BJ (cell line): ENCODE measurements around the gene NAIF1. TPM values are rescaled to one million over a fixed set of nuclear protein-coding genes. Genes with fewer than 3 reads are reported as not detected.

Experiments
- CTCF ChIA-PET: fragments of 350-600 bp; formaldehyde crosslinking; extraction: SDS; loops from one replicate; lab custom pipeline; 2021; ENCODE audit warnings: antibody characterized with exemption, inconsistent platforms; lab: Yijun Ruan, JAX
- POLR2A ChIA-PET: fragments of 300-600 bp; sonication (Branson Sonifier 250); formaldehyde crosslinking; extraction: SDS; loops from one replicate; lab custom pipeline; 2021; ENCODE audit warnings: antibody characterized with exemption; lab: Charles Lee
- DNase-seq: peaks from one replicate; pipeline ENCODE4 v3.0.0-alpha.2; 2011; ENCODE audit warnings: low read depth
- H3K27me3 ChIP-seq: 2 replicates; pipeline ENCODE4 v1.6.0; 2011; ENCODE audit warnings: low read length; ENCODE audit not compliant: control insufficient read depth, insufficient read depth
- H3K36me3 ChIP-seq: 2 replicates; pipeline ENCODE4 v1.5.1; 2011; ENCODE audit warnings: low read length; ENCODE audit not compliant: control insufficient read depth, insufficient read depth
- H3K4me3 ChIP-seq: 2 replicates; pipeline ENCODE4 v1.5.1; 2011; ENCODE audit warnings: low read depth, mild to moderate bottlenecking, control low read depth, low read length
- CTCF ChIP-seq: IDR thresholded peaks from 2 replicates; pipeline ENCODE4 v1.5.1; 2011; ENCODE audit warnings: low read depth, mild to moderate bottlenecking, control low read depth, inconsistent platforms, low read length, moderate library complexity; ENCODE audit not compliant: insufficient read depth
- polyA plus RNA-seq: library from polyadenylated mRNA; depleted of rRNA; stranded (reverse); fragments of >200 nt; gene quantifications from 2 replicates; pipeline ENCODE4 v1.2.3, GENCODE V29; 2011; rRNA removed

The NAIF1 gene
- polyA plus RNA-seq, 1 experiment = 10.6 TPM

GRCh38 chr9:128020692-128021091, 46.4 kb downstream of the NAIF1 start:
- CTCF ChIA-PET = interaction anchor here (1.2 to 2.8 kb wide), 3 partner anchors 11 to 77 kb away, joined by 3 to 13 read pairs (median 5); no protein-coding TSS in a partner anchor
- POLR2A ChIA-PET = no interaction called here
- H3K36me3 ChIP-seq = no peaks in the 10 kb centered on the region
- no peak overlapping the region for H3K4me3 ChIP-seq
- peak; percentile 31 for TF ChIP-seq CTCF
- no peak for DNase-seq
- H3K27me3 ChIP-seq = no peaks in the 10 kb centered on the region

GRCh38 chr9:128015696-128016095, 51.4 kb downstream of the NAIF1 start:
- TF ChIP-seq CTCF = no peak
- ChIA-PET CTCF (interaction anchor here (1.1 kb wide), 1 partner anchor 12 kb away, joined by 4 read pairs; no protein-coding TSS in a partner anchor), POLR2A (no interaction called here)
- H3K4me3 ChIP-seq = no peak overlapping the region
- H3K36me3 ChIP-seq = no peaks in the 10 kb centered on the region
- no peak for DNase-seq
- no peaks in the 10 kb centered on the region for H3K27me3 ChIP-seq

Other genes with a start within 250 kb of the NAIF1 start
- gene ENG, start 212.7 kb downstream of the NAIF1 start, polyA plus RNA-seq = 23.3 and 44.6 TPM in 2 replicates
- 65.1 and 102 TPM in 2 replicates for gene AK1, start 189.6 kb downstream of the NAIF1 start, polyA plus RNA-seq
- gene ST6GALNAC6, start 167.7 kb downstream of the NAIF1 start, polyA plus RNA-seq = 48.5 and 78.3 TPM in 2 replicates
- 21.4 and 35.5 TPM in 2 replicates for gene ST6GALNAC4, start 150.3 kb downstream of the NAIF1 start, polyA plus RNA-seq
- gene PIP5KL1, start 136.5 kb downstream of the NAIF1 start, polyA plus RNA-seq = 1.9 and 2.3 TPM in 2 replicates
- 35.0 and 55.3 TPM in 2 replicates for gene DPM2, start 129.5 kb downstream of the NAIF1 start, polyA plus RNA-seq
- 7.3 and 26.6 TPM in 2 replicates for gene EEIG1, start 86.3 kb downstream of the NAIF1 start, polyA plus RNA-seq
- gene SLC25A25, start 912 bp upstream of the NAIF1 start, polyA plus RNA-seq = 10.2 and 12.9 TPM in 2 replicates
- gene PTGES2, start 60.4 kb upstream of the NAIF1 start, polyA plus RNA-seq = 59.7 and 91.9 TPM in 2 replicates
- not detected in 2 replicates for gene LCN2, start 82.1 kb upstream of the NAIF1 start, polyA plus RNA-seq
- gene BBLN, start 92.9 kb upstream of the NAIF1 start, polyA plus RNA-seq = 45.0 and 60.4 TPM in 2 replicates
- 24.0 and 36.0 TPM in 2 replicates for gene CIZ1, start 124.3 kb upstream of the NAIF1 start, polyA plus RNA-seq
- 6.4 and 8.4 TPM in 2 replicates for gene DNM1, start 136.1 kb upstream of the NAIF1 start, polyA plus RNA-seq
- 86.6 and 91.1 TPM in 2 replicates for gene GOLGA2, start 208.7 kb upstream of the NAIF1 start, polyA plus RNA-seq
- 76.4 and 77.4 TPM in 2 replicates for gene SWI5, start 209.0 kb upstream of the NAIF1 start, polyA plus RNA-seq